Calu3 (cell line): ENCODE data around the gene MZF1. TPM values are rescaled to one million over a fixed set of nuclear protein-coding genes. Genes with fewer than 3 reads are reported as not detected.

ENCODE experiments used
- BruUV-seq: library from RNA; stranded (reverse); fragments of 400-500 nt; replicated peaks from 2 replicates; lab custom pipeline; 2021; lab: Mats Ljungman, UMichigan
- CTCF ChIA-PET: fragments of 300-600 bp; sonication (Branson Sonifier 250); formaldehyde crosslinking; loops from one replicate; lab custom pipeline; 2022; ENCODE audit warnings: antibody characterized with exemption; lab: Charles Lee
- DNase-seq: peaks from one replicate; pipeline ENCODE4 v3.0.0; 2022
- H3K27ac Mint-ChIP-seq: one replicate; pipeline ENCODE4 v1.8.0; 2022; ENCODE audit warnings: mixed read lengths; ENCODE audit not compliant: unreplicated experiment
- H3K27me3 Mint-ChIP-seq: one replicate; pipeline ENCODE4 v1.8.0; 2022; ENCODE audit warnings: mixed read lengths; ENCODE audit not compliant: unreplicated experiment
- H3K36me3 Mint-ChIP-seq: one replicate; pipeline ENCODE4 v1.8.0; 2022; ENCODE audit warnings: mild to moderate bottlenecking, moderate library complexity, mixed read lengths; ENCODE audit not compliant: insufficient read depth, unreplicated experiment
- H3K4me1 Mint-ChIP-seq: one replicate; pipeline ENCODE4 v1.8.0; 2022; ENCODE audit warnings: mild to moderate bottlenecking, low read depth, mixed read lengths; ENCODE audit not compliant: unreplicated experiment
- H3K4me3 Mint-ChIP-seq: one replicate; pipeline ENCODE4 v1.8.0; 2022; ENCODE audit warnings: mild to moderate bottlenecking, low read depth, moderate library complexity, mixed read lengths; ENCODE audit not compliant: unreplicated experiment
- H3K9me3 Mint-ChIP-seq: one replicate; pipeline ENCODE4 v1.8.0; 2022; ENCODE audit warnings: low read depth, mixed read lengths; ENCODE audit not compliant: unreplicated experiment
- CTCF ChIP-seq: fragments of 200-600 bp; IDR thresholded peaks from one replicate; pipeline ENCODE4 v1.8.0; 2022; ENCODE audit warnings: antibody characterized with exemption; ENCODE audit not compliant: unreplicated experiment
- intact Hi-C: fragments of 100-400 bp; cut with micrococcal nuclease; formaldehyde crosslinking; loops from one replicate; pipeline ENCODE4 v1.10.0; 2022; ENCODE audit not compliant: unreplicated experiment
- total RNA-seq: library from RNA; stranded (reverse); gene quantifications from 2 replicates; pipeline ENCODE4 v1.2.3, GENCODE V29; 2022

MZF1 gene
- total RNA-seq, 1 experiment from 2014 or later: 31.8 TPM

- no TSS peak for BruUV-seq
- Mint-ChIP-seq H3K4me3 (peak overlapping the region; percentile 82), H3K9me3 (no peaks in the 10 kb centered on the region), H3K27me3 (peaks cover 35% of the 10 kb centered on the region), H3K27ac (peak overlapping the region; percentile 26), H3K36me3 (peaks cover 71% of the 10 kb centered on the region), H3K4me1 (peaks cover 10% of the 10 kb centered on the region)
- intact Hi-C loops: no loop called here
- CTCF ChIA-PET: no interaction called here
- no peak for DNase-seq
- no peak for TF ChIP-seq CTCF
These were observed 9.3 kb downstream of the MZF1 start for GRCh38 chr19:58563823-58564222.

- Mint-ChIP-seq H3K4me1 (peaks cover 10% of the 10 kb centered on the region), H3K27ac (peak overlapping the region; percentile 26), H3K9me3 (no peaks in the 10 kb centered on the region), H3K4me3 (peak overlapping the region; percentile 82), H3K36me3 (peaks cover 76% of the 10 kb centered on the region), H3K27me3 (peaks cover 35% of the 10 kb centered on the region)
- CTCF ChIA-PET: interaction anchor here (0.9 to 1.1 kb wide), 2 partner anchors 10 to 44 kb away, joined by 7 read pairs; partner anchors contain the start of gene ZBTB45
- TF ChIP-seq CTCF: no peak
- DNase-seq: no peak
- no TSS peak for BruUV-seq
- intact Hi-C loops: no loop called here
These were observed 10.0 kb downstream of the MZF1 start for GRCh38 chr19:58563034-58563573.

- H3K9me3 Mint-ChIP-seq: no peaks in the 10 kb centered on the region
- no peak for TF ChIP-seq CTCF
- H3K27ac Mint-ChIP-seq: peak overlapping the region; percentile 93
- CTCF ChIA-PET: interaction anchor here (0.9 to 1.1 kb wide), 2 partner anchors 10 to 43 kb away, joined by 7 read pairs; partner anchors contain the start of gene ZBTB45
- H3K4me3 Mint-ChIP-seq: peak overlapping the region; percentile 82
- intact Hi-C loops: no loop called here
- H3K36me3 Mint-ChIP-seq: peaks cover 83% of the 10 kb centered on the region
- H3K27me3 Mint-ChIP-seq: peaks cover 35% of the 10 kb centered on the region
- H3K4me1 Mint-ChIP-seq: peaks cover 12% of the 10 kb centered on the region
- no TSS peak for BruUV-seq
- peak; percentile 56 for DNase-seq
These were observed 10.8 kb downstream of the MZF1 start for GRCh38 chr19:58562122-58563033.

GRCh38 chr19:58561373-58562121 lies 11.6 kb downstream of the MZF1 start:
- H3K9me3 Mint-ChIP-seq: no peaks in the 10 kb centered on the region
- CTCF ChIA-PET: interaction anchor here (0.5 kb wide), 1 partner anchor 15 kb away, joined by 8 read pairs; no protein-coding TSS in a partner anchor
- H3K27ac Mint-ChIP-seq: peak overlapping the region; percentile 93
- BruUV-seq: no TSS peak
- peaks cover 21% of the 10 kb centered on the region for H3K4me1 Mint-ChIP-seq
- intact Hi-C loops: no loop called here
- no peak for DNase-seq
- H3K27me3 Mint-ChIP-seq: peaks cover 35% of the 10 kb centered on the region
- no peak for TF ChIP-seq CTCF
- peak overlapping the region; percentile 82 for H3K4me3 Mint-ChIP-seq
- peaks cover 92% of the 10 kb centered on the region for H3K36me3 Mint-ChIP-seq
